ENCODE data around the gene DOCK4. TPM values are rescaled to one million over a fixed set of nuclear protein-coding genes. Genes with fewer than 3 reads are reported as not detected.

DOCK4 gene
- total and polyA plus RNA-seq, 10 of the 15 experiments (the other 5 are each of a cell fraction or from before 2014, with no cell fraction given) = 0.03 to 0.73 (median 0.38) TPM

DNA sequence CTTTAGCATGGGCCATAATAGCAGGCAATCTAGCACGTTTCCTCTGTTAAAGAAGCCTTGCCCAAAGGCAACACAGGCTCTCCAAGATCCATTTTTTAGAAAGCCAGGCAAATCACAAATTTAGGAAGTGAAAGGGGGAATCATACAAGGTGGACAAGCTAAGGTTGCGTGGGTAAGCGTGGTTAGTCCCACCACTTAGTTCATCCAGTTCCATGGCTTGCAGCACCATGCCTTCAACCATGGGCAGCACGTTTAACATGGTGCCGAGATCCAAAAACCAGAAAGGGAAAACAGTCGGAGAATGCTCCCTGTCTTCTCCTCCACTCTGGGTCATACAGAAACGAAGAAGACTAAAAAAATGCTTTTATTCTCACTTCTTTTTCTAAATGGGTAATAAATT, 409.5 kb downstream of the DOCK4 start:
- BruUV-seq (replicated peaks) = no TSS peak
- Histone ChIP-seq H3K27ac (ENCODE audit: control insufficient read depth, insufficient read depth) (no peak overlapping the region), H3K9me3 (replicated peaks; ENCODE audit: control insufficient read depth, insufficient read depth, low read length) (peaks cover 10% of the 10 kb centered on the region; the same call in 2 of the 3 replicates), H3K4me2 (ENCODE audit: control insufficient read depth, insufficient read depth) (no peak overlapping the region), H2AFZ (ENCODE audit: control insufficient read depth, low read depth, low read length) (no peak overlapping the region), H3K79me2 (ENCODE audit: control insufficient read depth, insufficient read depth, low read length) (no peaks in the 10 kb centered on the region), H3K4me3 (no peak overlapping the region), H3K9ac (ENCODE audit: control insufficient read depth, insufficient read depth, low read length) (no peak overlapping the region), H3K36me3 (ENCODE audit: control insufficient read depth in 2 of 2, insufficient read depth in 2 of 2, low read length in 1 of 2) (no peaks in the 10 kb centered on the region), H3K27me3 (replicated peaks in 1 of 2; ENCODE audit: control insufficient read depth in 2 of 2, insufficient read depth in 2 of 2, low read length in 1 of 2) (no peaks in the 10 kb centered on the region), H4K20me1 (ENCODE audit: control insufficient read depth, insufficient read depth) (no peaks in the 10 kb centered on the region), H3K4me1 (ENCODE audit: control insufficient read depth, insufficient read depth, low read length) (no peaks in the 10 kb centered on the region)
- FAIRE-seq (no peak), DNase-seq (ENCODE audit: low read depth, low spot score) (no peak), ATAC-seq (no peak)
- ChIA-PET CTCF (no interaction called here), SMC1A (ENCODE audit: uncharacterized antibody, unreplicated experiment) (no interaction called here), RAD21 (ENCODE audit: unreplicated experiment) (no interaction called here), POLR2A (no interaction called here)
- in situ Hi-C loops (cut with MboI) (no loop called here), intact Hi-C loops (cut with micrococcal nuclease; ENCODE audit: unreplicated experiment) (no loop called here)
- 20% methylated on average over 7 of the region's 7 CpGs for WGBS (ENCODE audit: insufficient coverage, insufficient replicate concordance, low lambda C conversion rate, missing lambda C conversion rate)
- TF ChIP-seq CBX5 (IDR thresholded peaks at IDR 0.05; ENCODE audit: low read depth) (peak; percentile 99), SRF (IDR thresholded peaks at IDR 0.05; ENCODE audit: low read depth in 2 of 2, low read length in 2 of 2) (0 out of 4 replicates have a peak, but pooled peaks of 1 of the 2 experiments have one; percentile 37), YY1 (IDR thresholded peaks at IDR 0.05; ENCODE audit: low read depth, low read length) (0 out of 2 replicates have a peak, but pooled peaks have one; percentile 20), SMAD5 (IDR thresholded peaks at IDR 0.05; ENCODE audit: low read depth) (no peak), SREBF1 (IDR thresholded peaks at IDR 0.05; ENCODE audit: low read length) (no peak)

DNA sequence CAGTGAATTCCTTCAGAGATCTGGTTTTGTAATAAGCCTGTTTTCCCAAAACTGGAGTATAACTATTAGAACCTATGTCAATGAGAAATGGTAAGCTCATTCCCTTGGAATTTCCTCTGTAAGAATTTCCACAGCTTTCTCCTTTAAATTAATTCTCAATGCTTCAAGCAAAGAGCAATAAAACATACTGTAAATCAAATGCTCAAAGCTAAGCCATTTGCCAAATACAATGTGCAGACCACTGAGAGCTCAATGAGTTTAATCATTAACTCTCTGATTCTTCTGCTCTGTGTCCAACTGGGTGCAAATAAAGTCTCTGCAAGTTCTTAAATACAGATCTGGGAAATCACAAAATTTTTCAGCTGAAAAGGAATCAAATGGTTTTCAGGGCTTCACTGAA, 416.3 kb downstream of the DOCK4 start:
- no peak for DNase-seq (ENCODE audit: low read depth, low spot score)
- RAD21 ChIA-PET (ENCODE audit: unreplicated experiment) = no interaction called here
- BruUV-seq (replicated peaks) = no TSS peak
- H3K9ac ChIP-seq (ENCODE audit: control insufficient read depth, insufficient read depth, low read length) = no peak overlapping the region
- no peak for TF ChIP-seq CHD1 (IDR thresholded peaks at IDR 0.05; ENCODE audit: low read depth, low read length)
- no peak for TF ChIP-seq EGR1 (IDR thresholded peaks at IDR 0.05; ENCODE audit: borderline replicate concordance in 1 of 2, low read depth in 2 of 2, low read length in 2 of 2)
- no peak for TF ChIP-seq IKZF1 (conservative IDR thresholded peaks at IDR 0.05)
- TF ChIP-seq, protein P1, sequence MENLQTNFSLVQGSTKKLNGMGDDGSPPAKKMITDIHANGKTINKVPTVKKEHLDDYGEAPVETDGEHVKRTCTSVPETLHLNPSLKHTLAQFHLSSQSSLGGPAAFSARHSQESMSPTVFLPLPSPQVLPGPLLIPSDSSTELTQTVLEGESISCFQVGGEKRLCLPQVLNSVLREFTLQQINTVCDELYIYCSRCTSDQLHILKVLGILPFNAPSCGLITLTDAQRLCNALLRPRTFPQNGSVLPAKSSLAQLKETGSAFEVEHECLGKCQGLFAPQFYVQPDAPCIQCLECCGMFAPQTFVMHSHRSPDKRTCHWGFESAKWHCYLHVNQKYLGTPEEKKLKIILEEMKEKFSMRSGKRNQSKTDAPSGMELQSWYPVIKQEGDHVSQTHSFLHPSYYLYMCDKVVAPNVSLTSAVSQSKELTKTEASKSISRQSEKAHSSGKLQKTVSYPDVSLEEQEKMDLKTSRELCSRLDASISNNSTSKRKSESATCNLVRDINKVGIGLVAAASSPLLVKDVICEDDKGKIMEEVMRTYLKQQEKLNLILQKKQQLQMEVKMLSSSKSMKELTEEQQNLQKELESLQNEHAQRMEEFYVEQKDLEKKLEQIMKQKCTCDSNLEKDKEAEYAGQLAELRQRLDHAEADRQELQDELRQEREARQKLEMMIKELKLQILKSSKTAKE (IDR thresholded peaks at IDR 0.05; ENCODE audit: low read depth, poor library complexity, severe bottlenecking) = no peak
- no peak for TF ChIP-seq EZH2 (IDR thresholded peaks at IDR 0.05; ENCODE audit: borderline replicate concordance, control insufficient read depth, low read depth, low read length)
- no peak for TF ChIP-seq HDAC6 (IDR thresholded peaks at IDR 0.05; ENCODE audit: unreplicated experiment)
- TF ChIP-seq USF2 (IDR thresholded peaks at IDR 0.05; ENCODE audit: borderline replicate concordance, low read depth, low read length) = no peak
- no peak for TF ChIP-seq HCFC1 (IDR thresholded peaks at IDR 0.05; ENCODE audit: low read length)
- no peak for TF ChIP-seq SPI1 (IDR thresholded peaks at IDR 0.05; ENCODE audit: borderline replicate concordance, insufficient read depth, low read depth, low read length)
- no peak for TF ChIP-seq SP1 (IDR thresholded peaks at IDR 0.05; ENCODE audit: low read depth, low read length)
- in situ Hi-C loops (cut with MboI) = no loop called here
- SMC1A ChIA-PET (ENCODE audit: uncharacterized antibody, unreplicated experiment) = no interaction called here
- H3K9me3 ChIP-seq (replicated peaks; ENCODE audit: control insufficient read depth, insufficient read depth, low read length) = no peaks in the 10 kb centered on the region
- CTCF ChIA-PET = interaction anchor here (1.5 kb wide), 1 partner anchor 37 kb away, joined by 3 read pairs; no protein-coding TSS in a partner anchor
- H2AFZ ChIP-seq (ENCODE audit: control insufficient read depth, low read depth, low read length) = no peak overlapping the region
- H3K27me3 ChIP-seq (replicated peaks in 1 of 2; ENCODE audit: control insufficient read depth in 2 of 2, insufficient read depth in 2 of 2, low read length in 1 of 2) = no peaks in the 10 kb centered on the region
- ATAC-seq = no peak
- H3K4me2 ChIP-seq (ENCODE audit: control insufficient read depth, insufficient read depth) = no peak overlapping the region
- intact Hi-C loops (cut with micrococcal nuclease; ENCODE audit: unreplicated experiment) = no loop called here
- no peaks in the 10 kb centered on the region for H3K4me1 ChIP-seq (ENCODE audit: control insufficient read depth, insufficient read depth, low read length)
- FAIRE-seq = no peak
- no peaks in the 10 kb centered on the region for H4K20me1 ChIP-seq (ENCODE audit: control insufficient read depth, insufficient read depth)
- H3K36me3 ChIP-seq (ENCODE audit: control insufficient read depth in 2 of 2, insufficient read depth in 2 of 2, low read length in 1 of 2) = no peaks in the 10 kb centered on the region
- POLR2A ChIA-PET = no interaction called here
- H3K79me2 ChIP-seq (ENCODE audit: control insufficient read depth, insufficient read depth, low read length) = no peaks in the 10 kb centered on the region
- no peak overlapping the region for H3K4me3 ChIP-seq
- no peak overlapping the region for H3K27ac ChIP-seq (ENCODE audit: control insufficient read depth, insufficient read depth)
